Neural cell (in vitro differentiated cells): ENCODE results near the gene HERC2. TPM values are rescaled to one million over a fixed set of nuclear protein-coding genes. Genes with fewer than 3 reads are reported as not detected.

ENCODE experiments used
- H2AFZ ChIP-seq: fragments of 200-600, 300-800 bp; sonication (generic), shearing (Covaris generic); 2 replicates; pipeline ENCODE4 v1.6.0; 2014; ENCODE audit warnings: low read depth, mild to moderate bottlenecking, antibody characterized with exemption, low read length, moderate library complexity
- H3F3A ChIP-seq: fragments of 200-600 bp; shearing (Covaris generic); 2 replicates; pipeline ENCODE4 v1.6.1; 2016; ENCODE audit warnings: mild to moderate bottlenecking, moderate library complexity, mixed read lengths, antibody characterized with exemption, low read length; ENCODE audit not compliant: insufficient read depth, poor library complexity, severe bottlenecking
- H3K27ac ChIP-seq: fragments of 200-600, 300-800 bp; sonication (generic), shearing (Covaris generic); 2 replicates; pipeline ENCODE4 v1.5.1; 2014; ENCODE audit warnings: mild to moderate bottlenecking, low read length, moderate library complexity
- H3K27me3 ChIP-seq: fragments of 300-800, 200-600 bp; sonication (generic), shearing (Covaris generic); 2 replicates; pipeline ENCODE4 v1.6.0; 2014; ENCODE audit warnings: mild to moderate bottlenecking, low read depth, low read length, moderate library complexity; ENCODE audit not compliant: insufficient read depth
- H3K36me3 ChIP-seq: fragments of 300-800, 200-600 bp; sonication (generic), shearing (Covaris generic); 2 replicates; pipeline ENCODE4 v1.5.1; 2014; ENCODE audit warnings: mild to moderate bottlenecking, antibody characterized with exemption, low read length, moderate library complexity; ENCODE audit not compliant: insufficient read depth
- H3K4me2 ChIP-seq: fragments of 300-800, 200-600 bp; sonication (generic), shearing (Covaris generic); 2 replicates; pipeline ENCODE4 v1.6.0; 2014; ENCODE audit warnings: mild to moderate bottlenecking, low read length
- H3K4me3 ChIP-seq: fragments of 300-800, 200-600 bp; sonication (generic), shearing (Covaris generic); 2 replicates; pipeline ENCODE4 v1.5.1; 2014; ENCODE audit warnings: mild to moderate bottlenecking, low read length, moderate library complexity
- H3K79me2 ChIP-seq: fragments of 200-600 bp; shearing (Covaris generic); replicated peaks from 2 replicates; pipeline ENCODE4 v1.6.0; 2014; ENCODE audit warnings: mild to moderate bottlenecking, low read length, moderate library complexity; ENCODE audit not compliant: insufficient read depth
- H3K9ac ChIP-seq: fragments of 300-800, 200-600 bp; sonication (generic), shearing (Covaris generic); 2 replicates; pipeline ENCODE4 v1.6.1; 2016; ENCODE audit warnings: mild to moderate bottlenecking, low read length, mixed read lengths
- H3K9me2 ChIP-seq: fragments of 200-600 bp; shearing (Covaris generic); 2 replicates; pipeline ENCODE4 v1.6.1; 2016; ENCODE audit warnings: mild to moderate bottlenecking, low read length, mixed read lengths; ENCODE audit not compliant: insufficient read depth
- H3K9me3 ChIP-seq: fragments of 200-600, 300-800 bp; sonication (generic), shearing (Covaris generic); 2 replicates; pipeline ENCODE4 v1.6.1; 2016; ENCODE audit warnings: mild to moderate bottlenecking, mixed run types, low read length, moderate library complexity, mixed read lengths
- H4K20me1 ChIP-seq: fragments of 200-600 bp; shearing (Covaris generic); 2 replicates; pipeline ENCODE4 v1.6.1; 2016; ENCODE audit warnings: mild to moderate bottlenecking, mixed run types; ENCODE audit not compliant: insufficient read depth
- EP300 ChIP-seq: fragments of 450-650 bp; conservative IDR thresholded peaks from 2 replicates; pipeline ENCODE4 v1.6.1; 2014; ENCODE audit warnings: antibody characterized with exemption, mild to moderate bottlenecking, moderate library complexity; ENCODE audit not compliant: poor library complexity, severe bottlenecking
- EZH2 ChIP-seq: fragments of 200-600, 300-800 bp; shearing (Covaris generic), sonication (generic); IDR thresholded peaks from 2 replicates; pipeline ENCODE4 v1.6.1; 2014; ENCODE audit warnings: antibody characterized with exemption, low read length, borderline replicate concordance, mild to moderate bottlenecking; ENCODE audit not compliant: insufficient read depth, poor library complexity, severe bottlenecking
- MXI1 ChIP-seq: fragments of 450-650 bp; conservative IDR thresholded peaks from 2 replicates; pipeline ENCODE4 v1.6.1; 2014; ENCODE audit warnings: antibody characterized with exemption, mild to moderate bottlenecking; ENCODE audit not compliant: poor library complexity, severe bottlenecking
- POLR2AphosphoS5 ChIP-seq: IDR thresholded peaks from 2 replicates; pipeline ENCODE4 v1.6.1; 2012
- RAD21 ChIP-seq: fragments of 450-650 bp; conservative IDR thresholded peaks from 2 replicates; pipeline ENCODE4 v1.6.1; 2014; ENCODE audit warnings: antibody characterized with exemption, mild to moderate bottlenecking, moderate library complexity
- SMC3 ChIP-seq: fragments of 450-650 bp; conservative IDR thresholded peaks from 2 replicates; pipeline ENCODE4 v1.6.1; 2014; ENCODE audit warnings: antibody characterized with exemption, mild to moderate bottlenecking, moderate library complexity; ENCODE audit not compliant: poor library complexity
- TAF1 ChIP-seq: IDR thresholded peaks from 2 replicates; pipeline ENCODE4 v1.6.1; 2012; ENCODE audit warnings: low read depth
- polyA plus RNA-seq: library from polyadenylated mRNA; depleted of rRNA; stranded (reverse); fragments of >200 nt; gene quantifications from 2 replicates; pipeline ENCODE4 v1.2.3, GENCODE V29; 2014
- TF ChIP-seq, protein P1 (sequence below): IDR thresholded peaks from 2 replicates; pipeline ENCODE4 v1.6.1; 2012; ENCODE audit warnings: borderline replicate concordance
- TF ChIP-seq, protein P2 (sequence below): fragments of 450-650 bp; IDR thresholded peaks from 2 replicates; pipeline ENCODE4 v1.5.1; 2014; ENCODE audit warnings: antibody characterized with exemption, mild to moderate bottlenecking, moderate library complexity; ENCODE audit not compliant: poor library complexity, severe bottlenecking

The HERC2 gene
- polyA plus RNA-seq, 1 donor from 2014 or later: 47.3 TPM

DNA sequence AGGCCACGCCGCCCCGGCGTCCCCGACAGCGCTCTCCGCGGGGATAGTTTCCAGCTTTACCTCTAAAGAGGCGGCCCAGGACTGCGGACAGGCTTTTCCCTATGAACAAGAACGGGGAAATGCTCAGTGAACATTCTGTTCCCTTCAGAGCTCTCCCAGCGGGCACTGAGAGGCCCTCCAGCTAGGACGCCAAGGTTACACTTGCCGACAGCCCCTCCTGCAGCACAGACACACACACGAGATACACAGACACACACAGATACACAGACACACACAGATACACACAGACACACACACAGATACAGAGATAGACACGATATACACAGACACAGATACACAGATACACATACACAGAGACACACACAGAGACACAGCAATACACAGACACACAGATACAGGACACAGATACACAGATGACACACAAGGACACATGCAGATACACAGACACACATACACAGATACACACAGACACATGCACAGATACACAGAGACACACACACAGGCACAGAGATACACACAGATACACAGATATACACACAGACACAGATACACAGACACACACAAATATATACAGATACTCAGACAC, 222.3 kb downstream of the HERC2 start:
- Histone ChIP-seq H3K9me3 (no peaks in the 10 kb centered on the region), H3K27ac (no peak overlapping the region), H3K9me2 (no peaks in the 10 kb centered on the region), H3F3A (no peaks in the 10 kb centered on the region), H3K4me2 (no peak overlapping the region), H4K20me1 (no peaks in the 10 kb centered on the region), H3K9ac (no peak overlapping the region), H3K36me3 (no peaks in the 10 kb centered on the region), H2AFZ (no peak overlapping the region), H3K79me2 (no peaks in the 10 kb centered on the region), H3K4me3 (no peak overlapping the region), H3K27me3 (peaks cover 55% of the 10 kb centered on the region)
- TF ChIP-seq RAD21 (no peak), EP300 (no peak), TAF1 (no peak), MXI1 (no peak), EZH2 (no peak), SMC3 (no peak), POLR2AphosphoS5 (no peak)
- TF ChIP-seq, protein P1, sequence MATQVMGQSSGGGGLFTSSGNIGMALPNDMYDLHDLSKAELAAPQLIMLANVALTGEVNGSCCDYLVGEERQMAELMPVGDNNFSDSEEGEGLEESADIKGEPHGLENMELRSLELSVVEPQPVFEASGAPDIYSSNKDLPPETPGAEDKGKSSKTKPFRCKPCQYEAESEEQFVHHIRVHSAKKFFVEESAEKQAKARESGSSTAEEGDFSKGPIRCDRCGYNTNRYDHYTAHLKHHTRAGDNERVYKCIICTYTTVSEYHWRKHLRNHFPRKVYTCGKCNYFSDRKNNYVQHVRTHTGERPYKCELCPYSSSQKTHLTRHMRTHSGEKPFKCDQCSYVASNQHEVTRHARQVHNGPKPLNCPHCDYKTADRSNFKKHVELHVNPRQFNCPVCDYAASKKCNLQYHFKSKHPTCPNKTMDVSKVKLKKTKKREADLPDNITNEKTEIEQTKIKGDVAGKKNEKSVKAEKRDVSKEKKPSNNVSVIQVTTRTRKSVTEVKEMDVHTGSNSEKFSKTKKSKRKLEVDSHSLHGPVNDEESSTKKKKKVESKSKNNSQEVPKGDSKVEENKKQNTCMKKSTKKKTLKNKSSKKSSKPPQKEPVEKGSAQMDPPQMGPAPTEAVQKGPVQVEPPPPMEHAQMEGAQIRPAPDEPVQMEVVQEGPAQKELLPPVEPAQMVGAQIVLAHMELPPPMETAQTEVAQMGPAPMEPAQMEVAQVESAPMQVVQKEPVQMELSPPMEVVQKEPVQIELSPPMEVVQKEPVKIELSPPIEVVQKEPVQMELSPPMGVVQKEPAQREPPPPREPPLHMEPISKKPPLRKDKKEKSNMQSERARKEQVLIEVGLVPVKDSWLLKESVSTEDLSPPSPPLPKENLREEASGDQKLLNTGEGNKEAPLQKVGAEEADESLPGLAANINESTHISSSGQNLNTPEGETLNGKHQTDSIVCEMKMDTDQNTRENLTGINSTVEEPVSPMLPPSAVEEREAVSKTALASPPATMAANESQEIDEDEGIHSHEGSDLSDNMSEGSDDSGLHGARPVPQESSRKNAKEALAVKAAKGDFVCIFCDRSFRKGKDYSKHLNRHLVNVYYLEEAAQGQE: no peak
- TF ChIP-seq, protein P2, sequence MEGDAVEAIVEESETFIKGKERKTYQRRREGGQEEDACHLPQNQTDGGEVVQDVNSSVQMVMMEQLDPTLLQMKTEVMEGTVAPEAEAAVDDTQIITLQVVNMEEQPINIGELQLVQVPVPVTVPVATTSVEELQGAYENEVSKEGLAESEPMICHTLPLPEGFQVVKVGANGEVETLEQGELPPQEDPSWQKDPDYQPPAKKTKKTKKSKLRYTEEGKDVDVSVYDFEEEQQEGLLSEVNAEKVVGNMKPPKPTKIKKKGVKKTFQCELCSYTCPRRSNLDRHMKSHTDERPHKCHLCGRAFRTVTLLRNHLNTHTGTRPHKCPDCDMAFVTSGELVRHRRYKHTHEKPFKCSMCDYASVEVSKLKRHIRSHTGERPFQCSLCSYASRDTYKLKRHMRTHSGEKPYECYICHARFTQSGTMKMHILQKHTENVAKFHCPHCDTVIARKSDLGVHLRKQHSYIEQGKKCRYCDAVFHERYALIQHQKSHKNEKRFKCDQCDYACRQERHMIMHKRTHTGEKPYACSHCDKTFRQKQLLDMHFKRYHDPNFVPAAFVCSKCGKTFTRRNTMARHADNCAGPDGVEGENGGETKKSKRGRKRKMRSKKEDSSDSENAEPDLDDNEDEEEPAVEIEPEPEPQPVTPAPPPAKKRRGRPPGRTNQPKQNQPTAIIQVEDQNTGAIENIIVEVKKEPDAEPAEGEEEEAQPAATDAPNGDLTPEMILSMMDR: no peak

DNA sequence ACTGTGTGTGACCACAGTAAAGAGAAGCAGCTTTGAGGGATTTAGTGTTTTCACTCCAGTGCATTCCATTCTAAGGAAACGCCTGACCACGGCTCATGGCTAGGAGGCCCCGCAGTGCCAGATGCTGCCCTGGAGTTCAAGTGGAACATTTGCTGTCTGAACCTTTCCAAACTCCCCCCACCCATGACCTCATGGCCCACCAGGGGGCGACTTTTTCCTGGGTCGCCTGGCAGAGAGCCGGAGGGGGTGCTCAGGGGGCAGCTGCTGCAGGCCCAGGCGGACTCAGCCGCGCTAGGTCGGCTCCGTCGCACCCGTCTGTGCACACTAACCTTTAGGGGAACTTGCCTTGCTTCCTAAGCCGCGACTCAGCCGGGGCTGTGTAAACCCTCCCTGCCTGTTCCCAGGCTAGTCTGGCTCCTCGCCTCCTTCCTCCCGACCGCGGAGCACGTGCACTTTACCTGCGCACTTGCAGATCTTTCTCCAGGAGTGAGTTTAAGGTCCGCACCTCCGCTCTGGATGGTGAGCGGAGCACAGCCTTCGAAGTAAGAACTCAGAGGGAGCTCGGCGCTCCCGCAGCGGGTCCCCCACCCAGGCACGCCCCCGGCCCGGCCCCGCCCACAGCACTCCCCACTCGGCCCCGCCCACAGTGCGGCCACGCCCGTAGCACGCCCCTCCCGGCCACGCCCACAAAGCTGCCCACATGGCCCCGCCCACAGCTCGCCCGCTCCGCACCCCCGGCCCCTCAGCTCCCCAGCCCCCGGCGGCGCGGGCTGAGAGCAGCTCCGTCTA, 223.0 kb downstream of the HERC2 start, which contains the start of gene OCA2:
TSS of gene OCA2 (minus strand) at position 550 of the 789 bp plus-strand sequence. CDS start 17,441 bp downstream, outside the sequence.
- Histone ChIP-seq H3K4me3 (peak within 1 kb of the TSS; percentile 37), H2AFZ (no peak within 1 kb of the TSS)
- TF ChIP-seq RAD21 (no peak), TAF1 (no peak), MXI1 (no peak), EZH2 (peak; percentile 62), SMC3 (peak; percentile 32)
- TF ChIP-seq, protein P2: peak; percentile 54
- TF ChIP-seq, protein P1: no peak

More for the DNA sequence above, 223.0 kb downstream of the HERC2 start, which contains the start of gene OCA2:
- H3K9me2 ChIP-seq: no peaks in the 10 kb centered on the region
- no peaks in the 10 kb centered on the region for H4K20me1 ChIP-seq
- H3K27ac ChIP-seq: no peak within 1 kb of the TSS
- no peak within 1 kb of the TSS for H3K9ac ChIP-seq
- peaks cover 62% of the 10 kb centered on the region for H3K27me3 ChIP-seq
- H3K79me2 ChIP-seq: no peaks in the 10 kb centered on the region
- no peak within 1 kb of the TSS for H3K4me2 ChIP-seq
- H3K9me3 ChIP-seq: no peaks in the 10 kb centered on the region
- H3K36me3 ChIP-seq: no peaks in the 10 kb centered on the region
- no peaks in the 10 kb centered on the region for H3F3A ChIP-seq
